Epithelial cell of proximal tubule (primary cell): Measurements from ENCODE around the gene TCF23. TPM values are rescaled to one million over a fixed set of nuclear protein-coding genes. Genes with fewer than 3 reads are reported as not detected.

ENCODE experiments used
- DNase-seq: peaks from one replicate; pipeline ENCODE4 v3.0.0-alpha.2; 2011; ENCODE audit warnings: low read depth
- H3K4me3 ChIP-seq: 2 replicates; pipeline ENCODE4 v1.5.1; 2011; ENCODE audit warnings: low read depth, mild to moderate bottlenecking, low read length
- CTCF ChIP-seq: conservative IDR thresholded peaks from 2 replicates; pipeline ENCODE4 v1.5.1; 2012; ENCODE audit warnings: low read depth, mild to moderate bottlenecking, low read length
- total RNA-seq: library from RNA; depleted of rRNA; stranded (reverse); fragments of >200 nt; gene quantifications from 2 replicates; pipeline ENCODE4 v1.2.3, GENCODE V29; 2015

The TCF23 gene
- total RNA-seq, 1 donor from 2014 or later: not detected

GRCh38 chr2:27138111-27138510 lies 10.7 kb upstream of the TCF23 start:
- no peak for TF ChIP-seq CTCF
- DNase-seq: no peak
- H3K4me3 ChIP-seq: no peak overlapping the region

- no peak for TF ChIP-seq CTCF
Observed at GRCh38 chr2:27139310-27139709, 9.5 kb upstream of the TCF23 start, which contains the start of gene PRR30. Gene PRR30 (minus strand): TSS chr2:27139410. CDS start chr2:27138329, 1,081 bp downstream.

GRCh38 chr2:27143285-27143684 lies 5.5 kb upstream of the TCF23 start:
- no peak for TF ChIP-seq CTCF
- no peak for DNase-seq
- no peak overlapping the region for H3K4me3 ChIP-seq

More at GRCh38 chr2:27139310-27139709, 9.5 kb upstream of the TCF23 start, which contains the start of gene PRR30:
- H3K4me3 ChIP-seq: no peak within 1 kb of the TSS
- DNase-seq: no peak

- H3K4me3 ChIP-seq: no peak overlapping the region
- TF ChIP-seq CTCF: no peak
- no peak for DNase-seq
Observed at GRCh38 chr2:27145682-27146081, 3.1 kb upstream of the TCF23 start.

- DNase-seq: no peak
- TF ChIP-seq CTCF: no peak
- no peak overlapping the region for H3K4me3 ChIP-seq
Observed at GRCh38 chr2:27147935-27148334, 869 bp upstream of the TCF23 start.

- H3K4me3 ChIP-seq: no peak overlapping the region
- DNase-seq: no peak
- TF ChIP-seq CTCF: no peak
Observed at GRCh38 chr2:27149570-27150405, 984 bp downstream of the TCF23 start.

GRCh38 chr2:27150639-27151230 lies 1.9 kb downstream of the TCF23 start:
- TF ChIP-seq CTCF: no peak
- DNase-seq: no peak
- H3K4me3 ChIP-seq: no peak overlapping the region
